Measurements from ENCODE around the gene GDF2. TPM values are rescaled to one million over a fixed set of nuclear protein-coding genes. Genes with fewer than 3 reads are reported as not detected.

GDF2 gene
- total RNA-seq, 1 donor from 2014 or later = not detected

DNA sequence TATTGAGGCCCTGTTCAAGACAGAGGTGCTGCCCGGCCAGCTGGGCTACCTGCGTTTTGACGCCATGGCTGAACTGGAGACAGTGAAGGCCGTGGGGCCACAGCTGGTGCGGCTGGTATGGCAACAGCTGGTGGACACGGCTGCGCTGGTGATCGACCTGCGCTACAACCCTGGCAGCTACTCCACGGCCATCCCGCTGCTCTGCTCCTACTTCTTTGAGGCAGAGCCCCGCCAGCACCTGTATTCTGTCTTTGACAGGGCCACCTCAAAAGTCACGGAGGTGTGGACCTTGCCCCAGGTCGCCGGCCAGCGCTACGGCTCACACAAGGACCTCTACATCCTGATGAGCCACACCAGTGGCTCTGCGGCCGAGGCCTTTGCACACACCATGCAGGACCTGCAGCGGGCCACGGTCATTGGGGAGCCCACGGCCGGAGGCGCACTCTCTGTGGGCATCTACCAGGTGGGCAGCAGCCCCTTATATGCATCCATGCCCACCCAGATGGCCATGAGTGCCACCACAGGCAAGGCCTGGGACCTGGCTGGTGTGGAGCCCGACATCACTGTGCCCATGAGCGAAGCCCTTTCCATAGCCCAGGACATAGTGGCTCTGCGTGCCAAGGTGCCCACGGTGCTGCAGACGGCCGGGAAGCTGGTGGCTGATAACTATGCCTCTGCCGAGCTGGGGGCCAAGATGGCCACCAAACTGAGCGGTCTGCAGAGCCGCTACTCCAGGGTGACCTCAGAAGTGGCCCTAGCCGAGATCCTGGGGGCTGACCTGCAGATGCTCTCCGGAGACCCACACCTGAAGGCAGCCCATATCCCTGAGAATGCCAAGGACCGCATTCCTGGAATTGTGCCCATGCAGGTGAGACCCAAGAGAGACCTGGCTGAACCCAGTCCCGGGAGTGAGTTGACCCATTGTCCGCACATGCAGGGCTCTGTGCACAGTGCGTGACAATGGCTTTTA, 28.7 kb downstream of the GDF2 start:
- Histone ChIP-seq H3K36me3 (no peaks in the 10 kb centered on the region), H3K4me1 (no peaks in the 10 kb centered on the region), H3K4me3 (no peak overlapping the region), H3K9me3 (no peaks in the 10 kb centered on the region), H3K27ac (no peak overlapping the region), H3K27me3 (ENCODE audit: low read depth) (no peaks in the 10 kb centered on the region)
- TF ChIP-seq, protein P1, sequence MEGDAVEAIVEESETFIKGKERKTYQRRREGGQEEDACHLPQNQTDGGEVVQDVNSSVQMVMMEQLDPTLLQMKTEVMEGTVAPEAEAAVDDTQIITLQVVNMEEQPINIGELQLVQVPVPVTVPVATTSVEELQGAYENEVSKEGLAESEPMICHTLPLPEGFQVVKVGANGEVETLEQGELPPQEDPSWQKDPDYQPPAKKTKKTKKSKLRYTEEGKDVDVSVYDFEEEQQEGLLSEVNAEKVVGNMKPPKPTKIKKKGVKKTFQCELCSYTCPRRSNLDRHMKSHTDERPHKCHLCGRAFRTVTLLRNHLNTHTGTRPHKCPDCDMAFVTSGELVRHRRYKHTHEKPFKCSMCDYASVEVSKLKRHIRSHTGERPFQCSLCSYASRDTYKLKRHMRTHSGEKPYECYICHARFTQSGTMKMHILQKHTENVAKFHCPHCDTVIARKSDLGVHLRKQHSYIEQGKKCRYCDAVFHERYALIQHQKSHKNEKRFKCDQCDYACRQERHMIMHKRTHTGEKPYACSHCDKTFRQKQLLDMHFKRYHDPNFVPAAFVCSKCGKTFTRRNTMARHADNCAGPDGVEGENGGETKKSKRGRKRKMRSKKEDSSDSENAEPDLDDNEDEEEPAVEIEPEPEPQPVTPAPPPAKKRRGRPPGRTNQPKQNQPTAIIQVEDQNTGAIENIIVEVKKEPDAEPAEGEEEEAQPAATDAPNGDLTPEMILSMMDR (IDR thresholded peaks at IDR 0.05) = no peak
- DNase-seq = no peak
- no peak for ATAC-seq
- intact Hi-C loops (cut with DNase I) = no loop called here

DNA sequence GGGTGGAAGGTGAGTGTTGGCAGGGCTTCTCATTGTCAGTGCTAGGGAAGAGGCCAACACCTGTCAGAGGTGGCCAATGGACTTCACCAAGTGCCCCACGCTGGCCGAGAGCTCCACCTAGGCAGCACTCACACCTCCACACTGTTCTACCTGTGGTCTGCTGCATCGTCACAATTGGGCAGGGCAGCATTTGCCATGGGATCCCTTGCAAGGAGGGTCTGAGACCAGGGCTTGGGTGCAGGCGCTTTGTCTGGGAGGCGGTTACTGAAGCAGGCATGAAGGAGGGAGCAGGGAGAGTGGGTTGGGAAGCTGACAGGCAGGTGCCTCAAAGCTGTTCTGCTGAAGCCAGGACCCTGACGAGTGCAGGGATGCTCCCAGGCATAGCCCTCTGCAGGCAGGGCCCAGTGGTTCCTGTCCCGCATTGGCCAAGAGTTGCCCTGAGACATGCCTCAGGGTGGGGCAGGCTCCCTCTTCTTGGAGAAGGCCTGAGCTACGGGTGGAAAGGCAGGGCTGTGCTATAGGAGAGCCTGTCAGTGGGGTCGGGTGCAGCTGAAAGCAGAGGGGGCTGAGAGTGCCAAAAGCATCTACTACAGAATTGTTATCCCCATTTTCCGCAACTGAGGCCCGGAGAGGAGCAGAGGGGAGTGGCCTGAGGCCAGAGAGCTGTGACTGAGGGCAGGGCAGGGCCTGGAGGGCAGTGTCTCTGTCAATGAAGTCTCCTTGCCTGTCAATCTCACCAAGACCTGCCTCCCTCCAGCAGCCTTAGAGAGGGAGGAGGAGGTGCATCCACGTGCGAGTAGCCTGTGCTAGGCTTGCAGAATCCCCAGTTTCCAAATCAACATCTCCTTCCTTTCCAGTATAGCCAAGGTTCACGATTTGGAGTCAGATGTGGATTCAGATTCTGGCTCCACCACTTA, 29.9 kb downstream of the GDF2 start:
- H3K4me3 ChIP-seq = no peak overlapping the region
- no peaks in the 10 kb centered on the region for H3K4me1 ChIP-seq
- intact Hi-C loops (cut with DNase I) = no loop called here
- TF ChIP-seq, protein P1 (IDR thresholded peaks at IDR 0.05) = no peak
- no peak for DNase-seq
- no peak overlapping the region for H3K27ac ChIP-seq
- no peak for ATAC-seq
- H3K27me3 ChIP-seq (ENCODE audit: low read depth) = no peaks in the 10 kb centered on the region
- no peaks in the 10 kb centered on the region for H3K9me3 ChIP-seq
- no peaks in the 10 kb centered on the region for H3K36me3 ChIP-seq

DNA sequence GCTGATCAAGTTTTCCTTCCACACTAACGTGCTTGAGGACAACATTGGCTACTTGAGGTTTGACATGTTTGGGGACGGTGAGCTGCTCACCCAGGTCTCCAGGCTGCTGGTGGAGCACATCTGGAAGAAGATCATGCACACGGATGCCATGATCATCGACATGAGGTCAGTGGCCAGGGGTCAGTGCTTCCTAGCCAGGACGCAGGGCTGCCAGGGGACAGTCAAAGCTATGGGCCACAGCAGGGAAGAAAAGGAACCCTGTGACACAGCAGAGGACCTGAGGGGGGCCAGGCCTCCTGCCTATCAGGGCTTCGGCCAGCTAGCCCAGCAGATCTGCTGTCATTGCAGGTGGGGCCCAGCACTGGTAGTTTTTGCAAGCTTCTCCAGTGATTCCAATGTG, 31.1 kb downstream of the GDF2 start:
- Histone ChIP-seq H3K27me3 (ENCODE audit: low read depth) (no peaks in the 10 kb centered on the region), H3K27ac (no peak overlapping the region), H3K4me1 (no peaks in the 10 kb centered on the region), H3K9me3 (no peaks in the 10 kb centered on the region), H3K4me3 (no peak overlapping the region), H3K36me3 (no peaks in the 10 kb centered on the region)
- no peak for DNase-seq
- TF ChIP-seq, protein P1 (IDR thresholded peaks at IDR 0.05) = no peak
- ATAC-seq = no peak
- intact Hi-C loops (cut with DNase I) = no loop called here

DNA sequence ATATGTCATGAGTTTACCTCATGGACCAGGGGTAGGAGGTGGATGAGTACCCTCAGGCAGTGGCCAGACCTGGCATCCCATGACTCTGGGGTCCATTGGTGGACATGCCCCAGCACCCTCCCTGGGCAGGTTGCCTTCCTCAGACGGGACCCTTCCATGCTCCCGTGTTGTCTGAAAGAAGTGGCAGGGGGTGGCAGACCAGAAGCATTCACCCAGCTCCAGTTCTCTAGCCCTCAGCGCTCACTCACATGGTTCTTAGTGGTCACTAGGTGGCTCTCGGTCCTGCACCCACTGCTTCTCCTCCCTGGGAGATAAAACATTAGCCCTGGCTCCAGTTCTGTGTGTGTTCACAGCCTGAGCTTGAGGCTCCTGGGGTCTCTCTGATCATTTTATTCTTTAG, 31.9 kb downstream of the GDF2 start:
- intact Hi-C loops (cut with DNase I) = no loop called here

DNA sequence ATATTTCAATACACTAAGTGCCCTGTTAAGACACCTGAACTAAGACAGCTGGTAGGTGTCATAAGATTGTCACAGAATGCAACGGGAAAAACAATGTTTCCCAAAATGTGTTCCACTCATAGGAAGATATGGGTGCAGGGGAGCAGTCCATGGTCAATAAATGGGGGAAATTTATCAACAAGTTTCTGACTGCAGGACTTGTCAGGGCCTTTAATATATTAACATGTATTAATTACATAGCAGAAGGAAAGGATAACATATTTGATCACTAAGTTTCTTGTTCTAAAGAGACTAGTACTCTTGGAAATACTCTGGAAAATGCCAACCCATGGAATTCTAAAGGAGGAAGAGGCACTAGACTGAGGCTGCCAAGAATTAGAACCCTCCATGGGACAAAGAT, 32.6 kb downstream of the GDF2 start:
- no peaks in the 10 kb centered on the region for H3K9me3 ChIP-seq
- H3K27me3 ChIP-seq (ENCODE audit: low read depth) = no peaks in the 10 kb centered on the region
- no peak overlapping the region for H3K27ac ChIP-seq
- ATAC-seq (no peak), DNase-seq (no peak)
- H3K36me3 ChIP-seq = no peaks in the 10 kb centered on the region
- intact Hi-C loops (cut with DNase I) = no loop called here
- H3K4me1 ChIP-seq = no peaks in the 10 kb centered on the region
- H3K4me3 ChIP-seq = no peak overlapping the region
- TF ChIP-seq, protein P1 (IDR thresholded peaks at IDR 0.05) = no peak

More for the DNA sequence above, 31.9 kb downstream of the GDF2 start:
- Histone ChIP-seq H3K4me3 (no peak overlapping the region), H3K27ac (no peak overlapping the region), H3K36me3 (no peaks in the 10 kb centered on the region), H3K27me3 (ENCODE audit: low read depth) (no peaks in the 10 kb centered on the region), H3K4me1 (no peaks in the 10 kb centered on the region), H3K9me3 (no peaks in the 10 kb centered on the region)
- ATAC-seq (no peak), DNase-seq (no peak)
- TF ChIP-seq, protein P1 (IDR thresholded peaks at IDR 0.05) = no peak
